Endothelial cell of umbilical vein (primary cell): ENCODE data around the gene PTPN5. TPM values are rescaled to one million over a fixed set of nuclear protein-coding genes. Genes with fewer than 3 reads are reported as not detected.

ENCODE experiments used
- BruUV-seq: library from RNA; stranded (reverse); fragments of 400-500 nt; replicated peaks from 2 replicates; lab custom pipeline; 2021; lab: Mats Ljungman, UMichigan
- CTCF ChIA-PET: fragments of 300-600, 350-600 bp; sonication (Branson Sonifier 250); formaldehyde crosslinking; loops from one replicate; lab custom pipeline; 2021; ENCODE audit warnings: antibody characterized with exemption, inconsistent platforms; lab: Charles Lee
- POLR2A ChIA-PET: fragments of 300-600, 350-600 bp; sonication (Branson Sonifier 250); formaldehyde crosslinking; loops from one replicate; lab custom pipeline; 2021; ENCODE audit warnings: antibody characterized with exemption, inconsistent platforms; lab: Charles Lee
- DNase-seq: peaks from one replicate; pipeline ENCODE4 v3.0.0-alpha.2; 2011; ENCODE audit warnings: low read depth, low spot score
- FAIRE-seq: peaks from 2 replicates; lab custom pipeline; 2011; peaks lifted over from hg19 to GRCh38; lab: Jason Lieb, UNC
- H2AFZ ChIP-seq: 2 replicates; pipeline ENCODE4 v1.6.0; 2012; ENCODE audit warnings: low read depth, low read length, control low read depth, inconsistent platforms
- H3K27ac ChIP-seq: 2 replicates; pipeline ENCODE4 v1.5.1; 2011; ENCODE audit warnings: low read depth, mild to moderate bottlenecking, control low read depth, low read length, moderate library complexity; ENCODE audit not compliant: insufficient read depth
- H3K27me3 ChIP-seq, 2 experiments: 2 replicates each; pipeline versions ENCODE4 v1.6.0 to v1.6.1; 2011; ENCODE audit warnings: low read length in 2 of 2, mixed read lengths in 1 of 2; ENCODE audit not compliant: control insufficient read depth in 2 of 2, insufficient read depth in 2 of 2
- H3K36me3 ChIP-seq, 2 experiments: 2 replicates in 1 of 2; 3 replicates in 1 of 2; pipeline ENCODE4 v1.5.1; 2011; ENCODE audit warnings: low read length in 2 of 2, mild to moderate bottlenecking in 1 of 2, moderate library complexity in 1 of 2; ENCODE audit not compliant: control insufficient read depth in 2 of 2, insufficient read depth in 2 of 2; ENCODE audit errors: extremely low read depth in 1 of 2
- H3K4me1 ChIP-seq: 3 replicates; pipeline ENCODE4 v1.5.1; 2011; ENCODE audit warnings: mild to moderate bottlenecking, low read length; ENCODE audit not compliant: control insufficient read depth, insufficient read depth; ENCODE audit errors: extremely low read depth
- H3K4me2 ChIP-seq: 2 replicates; pipeline ENCODE4 v1.6.1; 2011; ENCODE audit warnings: low read length, control low read depth, mixed read lengths; ENCODE audit not compliant: insufficient read depth
- H3K4me3 ChIP-seq, 3 experiments: fragments of 200-600 bp in 1 of 3; sonication (generic), shearing (Covaris generic) in 1 of 3; replicated peaks in 1 of 3; 2 replicates each; pipeline ENCODE4 v1.5.1; 2011 to 2016; ENCODE audit warnings: control low read depth in 3 of 3, low read length in 3 of 3, mild to moderate bottlenecking in 2 of 3, inconsistent platforms in 1 of 3, low read depth in 1 of 3, moderate library complexity in 1 of 3; ENCODE audit not compliant: insufficient read depth in 1 of 3
- H3K79me2 ChIP-seq: 2 replicates; pipeline ENCODE4 v1.6.0; 2012; ENCODE audit warnings: low read length, inconsistent platforms; ENCODE audit not compliant: control insufficient read depth, insufficient read depth
- H3K9ac ChIP-seq: replicated peaks from 2 replicates; pipeline ENCODE3; 2011; ENCODE audit warnings: low read length, control low read depth; ENCODE audit not compliant: insufficient read depth; ENCODE audit errors: extremely low read depth
- H3K9me1 ChIP-seq: replicated peaks from 3 replicates; pipeline ENCODE4 v1.6.0; 2011; ENCODE audit warnings: mild to moderate bottlenecking, low read length; ENCODE audit not compliant: control insufficient read depth, insufficient read depth; ENCODE audit errors: extremely low read depth
- H3K9me3 ChIP-seq: replicated peaks from 2 replicates; pipeline ENCODE4 v1.5.1; 2012; ENCODE audit warnings: low read length, inconsistent platforms; ENCODE audit not compliant: control insufficient read depth, insufficient read depth
- H4K20me1 ChIP-seq: replicated peaks from 2 replicates; pipeline ENCODE3; 2011; ENCODE audit warnings: mild to moderate bottlenecking, low read length; ENCODE audit not compliant: control insufficient read depth, insufficient read depth; ENCODE audit errors: extremely low read depth
- CTCF ChIP-seq, 2 donors: IDR thresholded peaks; 1 replicate in 1 of 2; 2 replicates in 1 of 2; pipeline ENCODE4 v1.5.1; 2011; ENCODE audit warnings: low read length in 2 of 2, mild to moderate bottlenecking in 2 of 2, moderate library complexity in 2 of 2, control low read depth in 1 of 2, inconsistent platforms in 1 of 2, low read depth in 1 of 2; ENCODE audit not compliant: insufficient read depth in 1 of 2; ENCODE audit errors: extremely low read depth in 1 of 2
- EZH2 ChIP-seq: IDR thresholded peaks from 2 replicates; pipeline ENCODE4 v1.6.1; 2012; ENCODE audit warnings: borderline replicate concordance, low read depth, mild to moderate bottlenecking, moderate library complexity, low read length, inconsistent platforms; ENCODE audit not compliant: severe bottlenecking
- FOS ChIP-seq: IDR thresholded peaks from 2 replicates; pipeline ENCODE4 v1.6.1; 2011; ENCODE audit warnings: mild to moderate bottlenecking, low read length, moderate library complexity, borderline replicate concordance; ENCODE audit not compliant: insufficient read depth
- GATA2 ChIP-seq: IDR thresholded peaks from 2 replicates; pipeline ENCODE4 v1.7.0; 2011; ENCODE audit warnings: low read depth, mild to moderate bottlenecking, moderate library complexity, mixed read lengths, low read length; ENCODE audit not compliant: insufficient read length, insufficient read depth
- JUN ChIP-seq: IDR thresholded peaks from 2 replicates; pipeline ENCODE4 v1.6.1; 2011; ENCODE audit warnings: borderline replicate concordance, low read depth; ENCODE audit not compliant: insufficient read length, insufficient read depth
- MYC ChIP-seq: IDR thresholded peaks from one replicate; pipeline ENCODE4 v1.6.1; 2011; ENCODE audit warnings: mild to moderate bottlenecking, low read depth, low read length
- POLR2A ChIP-seq: IDR thresholded peaks from 2 replicates; pipeline ENCODE4 v1.6.1; 2012; ENCODE audit warnings: low read depth, mild to moderate bottlenecking, control low read depth, low read length
- POLR2AphosphoS5 ChIP-seq: IDR thresholded peaks from 2 replicates; pipeline ENCODE4 v1.6.1; 2012; ENCODE audit warnings: low read depth, mild to moderate bottlenecking, control low read depth, low read length, moderate library complexity; ENCODE audit not compliant: insufficient read depth
- dilution Hi-C: fragments of 300-500 bp; cut with MboI; formaldehyde crosslinking; loops from one replicate; pipeline ENCODE4 v1.15.0; 2019; ENCODE audit warnings: low sequenced_read_pairs; ENCODE audit not compliant: extremely low pct_ligation_motif_present
- intact Hi-C: fragments of 100-400 bp; cut with micrococcal nuclease; formaldehyde crosslinking; loops from one replicate; pipeline ENCODE4 v1.10.0; 2022
- polyA plus RNA-seq, 4 experiments: library from polyadenylated mRNA; depleted of rRNA in 3 of 4; stranded (reverse) in 3 of 4; unstranded in 1 of 4; fragments of >200 nt; gene quantifications; 2 replicates each; pipeline versions ENCODE4 v1.2.1 to v1.2.3, GENCODE V29; 2011 to 2012; ENCODE audit warnings: missing spikeins in 1 of 4
- total RNA-seq: library from RNA; stranded (reverse); gene quantifications from 2 replicates; pipeline ENCODE4 v1.2.3, GENCODE V29; 2021
- TF ChIP-seq, protein P1 (sequence below): IDR thresholded peaks from 2 replicates; pipeline ENCODE4 v1.6.1; 2011; ENCODE audit not compliant: insufficient read depth, insufficient read length

The PTPN5 gene
- total and polyA plus RNA-seq, 2 donors (not counting 3 experiments of a cell fraction or from before 2014, with no cell fraction given) = not detected

- H3K4me2 ChIP-seq = no peak overlapping the region
- peaks cover 0 to 1% of the 10 kb centered on the region in 2 experiments for H3K27me3 ChIP-seq
- no peak overlapping the region for H2AFZ ChIP-seq
- H3K79me2 ChIP-seq = no peaks in the 10 kb centered on the region
- H4K20me1 ChIP-seq = no peaks in the 10 kb centered on the region
- no TSS peak for BruUV-seq
- FAIRE-seq (no peak), DNase-seq (no peak)
- POLR2A ChIA-PET = no interaction called here
- H3K9me3 ChIP-seq = no peaks in the 10 kb centered on the region
- CTCF ChIA-PET = interaction anchor here (1.2 to 7.7 kb wide), 11 partner anchors 10 to 660 kb away, joined by 3 to 65 read pairs (median 4); no protein-coding TSS in a partner anchor
- no peak overlapping the region for H3K27ac ChIP-seq
- no peaks in the 10 kb centered on the region for H3K9me1 ChIP-seq
- dilution Hi-C loops = no loop called here
- intact Hi-C loops = loop anchor here (1.0 kb wide), 2 partner anchors 28 to 78 kb away; no protein-coding TSS in a partner anchor
- no peak overlapping the region for H3K9ac ChIP-seq
- no peak for TF ChIP-seq JUN
- TF ChIP-seq, protein P1, sequence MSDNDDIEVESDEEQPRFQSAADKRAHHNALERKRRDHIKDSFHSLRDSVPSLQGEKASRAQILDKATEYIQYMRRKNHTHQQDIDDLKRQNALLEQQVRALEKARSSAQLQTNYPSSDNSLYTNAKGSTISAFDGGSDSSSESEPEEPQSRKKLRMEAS = no peak
- TF ChIP-seq MYC = no peak
- no peaks in the 10 kb centered on the region for H3K36me3 ChIP-seq
- H3K4me3 ChIP-seq = no peak overlapping the region
- H3K4me1 ChIP-seq = no peaks in the 10 kb centered on the region
Measured at GRCh38 chr11:18774801-18775200, 16.8 kb downstream of the PTPN5 start.

GRCh38 chr11:18773681-18774080, 17.9 kb downstream of the PTPN5 start:
- no TSS peak for BruUV-seq
- no peaks in the 10 kb centered on the region for H3K79me2 ChIP-seq
- no peaks in the 10 kb centered on the region for H4K20me1 ChIP-seq
- dilution Hi-C loops (no loop called here), intact Hi-C loops (no loop called here)
- no peak for FAIRE-seq
- H3K9me1 ChIP-seq = no peaks in the 10 kb centered on the region
- H2AFZ ChIP-seq = no peak overlapping the region
- no peaks in the 10 kb centered on the region for H3K9me3 ChIP-seq
- no peak overlapping the region for H3K4me3 ChIP-seq
- H3K27ac ChIP-seq = no peak overlapping the region
- H3K27me3 ChIP-seq = peaks cover 0 to 2% of the 10 kb centered on the region in 2 experiments
- H3K4me2 ChIP-seq = no peak overlapping the region
- DNase-seq = no peak
- ChIA-PET POLR2A (no interaction called here), CTCF (interaction anchor here (1.0 to 7.7 kb wide), 7 partner anchors 9 to 658 kb away, joined by 3 to 65 read pairs (median 4); no protein-coding TSS in a partner anchor)
- TF ChIP-seq FOS (no peak), POLR2AphosphoS5 (no peak), JUN (no peak), GATA2 (no peak), CTCF (IDR thresholded peaks at IDR 0.05; ENCODE audit: extremely low read depth in 1 of 2, insufficient read depth in 1 of 2, low read depth in 1 of 2, low read length in 2 of 2) (no peak), EZH2 (no peak), MYC (no peak), POLR2A (no peak)
- TF ChIP-seq, protein P1 = no peak
- H3K9ac ChIP-seq = no peak overlapping the region
- H3K36me3 ChIP-seq = no peaks in the 10 kb centered on the region
- no peaks in the 10 kb centered on the region for H3K4me1 ChIP-seq
